DMS53 treated with DMSO at 0.1 percent for 48 hours (cell line): ENCODE measurements around the gene DBN1.
"Not testable (repeated sequence)": the region's sequence is repeated elsewhere in the genome, so short reads cannot be mapped to it uniquely, and the experiment has no call there.

Source experiments
- DNase-seq: peaks from one replicate; lab custom pipeline; 2025; ENCODE audit not compliant: unreplicated experiment; lab: John Stamatoyannopoulos, UW

The DBN1 gene

GRCh38 chr5:177431317-177432142 is 41.9 kb downstream of the DBN1 start:
- no peak for DNase-seq

DNA sequence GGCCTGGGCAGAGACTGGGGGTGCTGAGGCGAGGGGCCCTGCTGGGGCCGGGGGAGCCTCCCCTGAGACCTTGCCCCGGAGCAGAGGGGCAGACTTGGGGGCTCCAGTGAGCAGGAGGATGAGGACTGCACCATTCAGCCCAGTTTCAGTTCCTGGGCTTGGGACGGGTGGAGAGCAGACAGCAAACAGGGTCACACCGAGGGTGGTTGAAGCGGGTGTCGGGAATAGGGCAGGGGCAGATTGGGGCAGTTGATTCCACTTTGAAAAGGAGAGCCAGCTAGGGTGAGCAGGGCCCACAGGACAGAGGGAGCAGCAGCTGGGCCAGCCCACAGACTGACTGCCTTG is 42.5 kb downstream of the DBN1 start:
- DNase-seq: no peak

DNA sequence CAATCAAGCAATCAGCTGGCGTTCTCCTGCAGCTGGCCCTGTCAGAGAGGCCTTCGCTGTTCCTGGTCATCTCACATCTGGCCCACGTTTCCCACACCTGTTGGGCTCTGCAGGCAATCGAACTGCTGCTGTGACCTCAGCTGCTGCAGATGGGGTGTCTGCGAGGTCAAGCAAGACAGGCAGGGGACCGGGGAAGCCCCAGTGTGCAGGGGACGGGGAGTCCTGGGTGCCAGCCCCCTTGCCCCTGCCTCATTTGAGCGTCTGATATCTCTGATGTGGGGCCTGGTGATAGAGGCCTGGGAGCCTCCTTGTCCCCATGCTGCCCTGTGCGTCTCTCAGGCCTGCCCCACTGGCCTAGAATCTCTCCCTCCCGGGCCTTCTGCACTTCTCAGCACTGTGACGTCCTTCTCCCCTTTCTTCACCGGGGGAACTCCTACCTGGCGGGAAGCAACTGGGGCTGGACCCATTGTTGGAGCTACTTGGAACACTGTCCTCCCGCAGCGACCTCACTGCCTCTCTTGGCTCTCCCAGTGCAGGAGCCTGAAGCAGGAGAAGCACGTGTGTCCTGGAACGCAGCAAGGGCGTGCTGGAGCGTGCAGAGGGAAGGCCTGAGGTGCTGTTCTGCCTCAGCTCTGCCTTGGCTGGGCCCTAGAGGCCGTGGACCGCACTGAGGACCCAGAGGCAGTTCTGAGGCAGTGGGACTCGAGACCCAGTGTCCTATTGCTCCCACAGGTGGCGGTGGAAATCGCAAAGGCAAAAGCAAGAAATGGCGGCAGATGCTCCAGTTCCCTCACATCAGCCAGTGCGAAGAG is 43.1 kb downstream of the DBN1 start:
- no peak for DNase-seq

DNA sequence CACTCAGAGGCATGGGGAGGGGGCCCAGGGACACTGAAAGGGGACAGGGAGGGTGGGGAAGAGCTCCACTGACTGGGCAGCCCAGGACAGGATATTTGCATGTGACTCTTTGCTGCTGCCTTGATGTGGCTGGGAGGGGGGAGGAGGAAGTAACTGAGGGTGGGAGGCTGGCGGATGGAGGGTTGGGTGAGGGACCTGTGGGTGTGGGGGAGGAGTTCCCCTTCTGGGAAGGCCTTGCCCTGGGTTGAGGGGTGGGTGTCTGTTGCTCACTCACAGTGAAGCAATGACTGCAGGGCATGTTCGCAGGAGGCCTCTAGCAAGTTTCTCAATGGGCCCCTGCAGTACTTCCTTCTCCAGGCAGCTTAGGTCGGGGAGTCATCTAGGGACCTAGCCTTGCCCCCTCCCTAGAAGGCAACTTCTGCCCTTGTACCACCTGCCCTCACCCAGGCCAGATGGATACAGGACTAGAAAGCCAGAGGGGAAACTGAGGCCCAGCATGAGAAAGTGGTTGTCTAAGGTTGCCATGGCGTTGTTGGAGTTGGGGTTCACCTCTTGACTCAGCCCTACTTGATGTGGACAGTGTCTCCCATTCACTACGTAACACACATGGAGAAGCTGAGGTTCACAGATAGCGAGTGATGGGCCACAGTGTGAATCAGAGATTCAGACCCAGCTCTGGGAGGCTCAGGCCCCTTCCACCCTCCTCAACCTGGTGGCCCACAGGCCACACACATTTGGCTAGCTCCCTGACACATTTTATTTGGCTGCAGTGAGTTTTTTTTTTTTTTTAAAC is 44.0 kb downstream of the DBN1 start:
- DNase-seq: no peak

DNA sequence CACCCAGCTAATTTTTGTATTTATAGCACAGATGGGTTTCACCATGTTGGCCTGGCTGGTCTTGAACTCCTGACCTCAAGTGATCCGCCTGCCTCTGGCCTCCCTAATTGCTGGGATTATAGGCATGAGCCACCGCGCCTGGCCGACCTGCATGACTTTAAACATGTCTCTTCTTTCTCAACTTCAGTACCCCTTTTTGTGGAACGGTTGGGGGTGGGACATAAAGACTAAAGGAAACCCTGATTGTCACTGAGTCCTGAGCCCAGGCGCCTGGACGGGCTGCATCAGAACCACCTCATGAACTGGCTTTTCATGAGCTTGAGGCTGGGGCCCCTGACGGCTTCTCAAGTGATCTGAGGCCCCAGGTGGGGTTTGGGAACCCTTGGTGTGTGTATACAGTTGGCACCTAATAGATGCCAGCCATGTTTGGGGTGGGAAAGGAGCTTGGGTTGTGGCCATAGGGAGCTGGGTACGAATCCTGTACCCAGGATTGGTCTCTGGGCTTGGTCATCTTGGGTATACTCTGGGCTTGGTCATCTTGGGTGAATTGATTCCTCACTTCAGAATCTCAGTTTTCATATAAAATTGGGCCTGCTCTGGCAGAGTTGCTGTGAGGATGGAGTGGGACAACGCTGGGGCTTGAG is 44.7 kb downstream of the DBN1 start:
- DNase-seq: no peak

DNA sequence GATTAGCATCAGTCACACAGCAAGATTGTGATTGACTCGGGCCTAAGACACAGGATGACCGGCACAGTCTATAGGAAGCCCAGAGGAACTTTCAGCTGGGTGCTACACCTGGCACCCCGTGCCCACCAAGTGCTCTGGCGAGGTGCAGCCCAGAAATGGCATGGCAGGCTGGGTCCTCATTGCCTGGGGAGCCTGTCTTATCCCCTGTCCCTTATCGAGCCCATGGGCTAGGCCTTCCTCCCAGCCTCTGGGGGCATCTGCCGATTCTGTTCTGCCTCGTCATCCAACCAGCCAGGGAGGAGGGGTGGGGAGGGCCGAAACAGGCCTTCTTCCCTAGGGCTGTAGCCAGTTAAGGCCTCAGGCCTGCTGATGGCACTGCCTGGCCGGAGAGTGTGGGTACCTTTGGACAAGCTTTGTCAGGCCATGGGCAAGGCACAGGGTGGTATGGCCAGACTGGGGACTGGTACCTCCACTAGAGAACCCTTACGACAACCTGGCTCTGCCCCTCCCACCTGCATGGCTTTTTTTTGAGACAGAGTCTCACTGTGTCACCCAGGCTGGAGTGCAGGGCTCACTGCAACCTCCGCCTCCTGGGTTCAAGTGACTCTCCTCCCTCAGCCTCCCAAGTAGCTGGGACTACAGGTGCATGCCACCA is 45.4 kb downstream of the DBN1 start:
- DNase-seq: no peak

DNA sequence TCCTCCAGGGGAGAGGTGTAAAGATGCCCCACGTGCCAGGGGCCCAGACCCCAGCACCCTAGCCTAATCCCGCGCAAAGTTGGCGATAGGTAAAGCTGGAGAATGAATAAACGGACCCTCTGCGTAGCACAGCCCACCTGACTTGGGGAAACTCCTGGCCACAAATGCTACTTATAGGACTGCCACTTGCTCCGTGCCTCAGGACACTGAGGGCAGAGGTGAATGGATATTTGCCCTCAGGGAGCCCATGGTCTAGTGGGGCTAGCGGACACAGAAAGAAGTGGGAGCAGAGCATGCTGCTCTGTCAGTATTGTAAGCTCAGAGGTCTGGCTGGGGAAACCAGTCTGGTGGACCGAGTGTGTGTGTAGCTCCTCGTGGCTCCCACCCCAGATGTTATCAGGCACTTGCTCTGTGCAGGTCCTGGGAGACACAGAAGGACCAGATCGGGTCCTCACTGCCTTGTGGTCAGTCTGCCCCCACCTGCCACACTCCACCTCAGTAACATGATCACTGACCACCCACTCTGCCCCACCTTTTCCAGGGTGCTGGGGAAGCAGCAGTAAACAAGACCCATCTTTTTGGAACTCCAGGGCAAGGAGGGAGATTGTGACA is 46.1 kb downstream of the DBN1 start:
- no peak for DNase-seq

GRCh38 chr5:177426566-177427210 is 46.7 kb downstream of the DBN1 start, which contains the start of gene GRK6:
Gene GRK6, plus strand, starts transcription at chr5:177426676. Its CDS starts 170 bp downstream, at chr5:177426846.
- no peak for DNase-seq

GRCh38 chr5:177425801-177426565 is 47.5 kb downstream of the DBN1 start:
- peak; percentile 99 for DNase-seq

GRCh38 chr5:177425196-177425800 is 48.1 kb downstream of the DBN1 start:
- DNase-seq: peak; percentile 58

- DNase-seq: no peak
These were observed 49.8 kb downstream of the DBN1 start for GRCh38 chr5:177423671-177424070.

DNA sequence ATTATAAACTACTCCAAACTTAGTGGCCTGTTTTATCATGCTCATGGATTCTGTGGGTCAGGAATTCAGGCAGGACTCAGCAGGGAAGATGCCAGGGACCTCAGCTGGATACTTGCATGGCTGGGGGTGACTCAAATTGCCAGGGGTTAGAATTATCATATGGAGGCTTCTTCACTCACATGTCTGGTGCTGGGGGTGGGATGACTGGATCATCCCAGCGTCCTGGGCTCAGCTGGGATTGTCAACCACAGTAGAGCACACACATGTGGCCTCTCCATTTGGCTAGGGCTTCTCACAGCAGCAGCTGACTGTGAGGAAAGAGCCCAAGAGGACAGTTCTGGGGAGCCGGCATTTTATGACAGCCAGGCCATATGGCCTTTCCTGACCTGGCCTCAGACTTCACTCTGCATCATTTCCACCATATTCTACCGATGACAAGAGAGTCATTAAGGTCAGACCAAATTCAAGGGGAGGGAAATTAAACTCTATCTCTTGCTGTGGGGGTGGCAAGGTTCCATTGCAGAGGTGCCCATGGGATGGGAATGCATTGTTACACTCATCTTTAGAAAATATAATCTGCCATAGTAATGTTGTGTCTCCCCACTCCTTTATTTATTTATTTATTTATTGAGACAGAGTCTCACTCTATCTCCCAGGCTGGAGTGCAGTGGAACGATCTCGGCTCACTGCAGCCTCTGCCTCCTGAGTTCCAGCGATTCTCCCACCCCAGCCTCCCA is 52.2 kb downstream of the DBN1 start:
- no peak for DNase-seq

DNA sequence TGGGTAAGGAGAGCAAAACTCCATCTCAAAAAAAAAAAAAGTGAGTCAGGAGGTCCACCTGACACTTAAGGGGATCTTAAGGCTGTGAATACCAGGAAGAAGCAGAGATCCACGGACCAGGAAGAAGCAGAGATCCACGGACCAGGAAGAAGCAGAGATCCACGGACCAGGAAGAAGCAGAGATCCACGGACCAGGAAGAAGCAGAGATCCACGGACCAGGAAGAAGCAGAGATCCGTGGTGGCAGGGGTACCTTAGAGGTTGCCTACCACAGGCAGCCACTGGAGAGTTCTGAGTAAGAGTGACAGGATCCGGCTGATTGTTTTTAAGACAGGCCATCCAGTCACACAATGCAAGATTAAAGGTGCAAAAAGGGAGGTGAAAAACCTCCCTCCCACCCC is 53.0 kb downstream of the DBN1 start:
- not testable (repeated sequence) for DNase-seq

DNA sequence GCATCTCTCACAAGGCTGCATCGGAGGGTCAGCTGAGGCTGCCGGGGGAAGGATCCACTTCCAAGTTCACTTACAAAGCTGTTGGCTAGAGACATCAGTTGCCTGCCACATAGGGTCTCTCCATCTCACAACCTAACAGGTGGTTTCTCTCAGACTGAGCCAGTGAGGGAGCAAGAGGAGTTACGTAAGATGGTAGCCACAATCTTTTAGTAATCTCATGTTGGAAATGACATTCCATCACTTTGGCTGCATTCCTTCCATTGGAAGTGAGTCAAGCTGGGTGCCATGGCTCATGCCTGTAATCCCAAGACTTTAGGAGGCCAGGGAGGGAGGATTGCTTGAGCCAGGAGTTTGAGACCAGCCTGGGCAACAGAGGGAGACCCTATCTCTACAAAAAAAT is 54.4 kb downstream of the DBN1 start:
- DNase-seq: no peak

DNA sequence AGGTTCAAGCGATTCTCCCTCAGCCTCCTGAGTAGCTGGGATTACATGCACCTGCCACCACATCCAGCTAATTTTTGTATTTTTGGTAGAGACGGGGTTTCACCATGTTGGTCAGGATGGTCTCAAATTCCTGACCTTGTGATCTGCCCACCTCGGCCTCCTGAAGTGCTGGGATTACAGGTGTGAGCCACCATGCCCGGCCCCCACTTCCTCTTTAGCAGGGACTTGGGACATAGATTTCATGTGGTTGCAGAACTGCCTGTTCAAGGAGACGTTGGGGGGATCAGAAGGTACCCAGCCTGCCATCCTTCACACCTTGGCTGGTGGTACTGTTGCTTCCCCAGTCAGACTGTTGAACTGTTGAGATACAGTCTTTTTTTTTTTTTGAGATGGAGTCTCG is 56.4 kb downstream of the DBN1 start:
- DNase-seq: not testable (repeated sequence)

GRCh38 chr5:177414481-177414880 is 59.0 kb downstream of the DBN1 start:
- DNase-seq: no peak

DNA sequence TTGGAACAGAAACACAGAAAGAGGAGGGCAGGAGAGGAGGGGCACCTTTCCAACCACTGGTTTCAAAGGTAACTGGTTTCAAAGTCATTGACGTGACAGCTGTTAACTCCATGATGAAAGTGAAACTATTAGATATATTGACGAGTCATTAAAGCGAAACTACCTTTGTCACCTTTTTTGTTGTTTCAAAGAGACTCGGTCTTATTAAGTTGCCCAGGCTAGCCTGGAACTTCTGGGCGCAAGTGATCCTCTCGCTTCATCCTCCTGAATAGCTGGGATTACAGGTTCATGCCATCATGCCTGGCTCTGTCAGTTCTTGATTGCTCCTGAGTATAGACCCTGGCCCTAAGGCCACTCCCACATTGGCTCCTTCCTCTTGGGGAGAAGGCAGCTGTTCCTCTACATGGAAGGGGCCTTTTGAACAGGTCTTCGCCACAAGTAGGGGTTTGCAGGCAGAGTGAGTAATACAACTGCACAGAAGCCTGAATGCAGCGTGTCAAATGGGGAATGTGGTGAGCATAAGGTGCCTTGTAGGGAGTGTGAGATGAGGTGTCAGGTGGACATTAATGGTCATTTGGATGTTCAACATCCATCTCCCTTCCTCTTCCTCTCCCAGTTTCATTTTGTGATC is 60.7 kb downstream of the DBN1 start:
- DNase-seq: no peak
